Activated B cell treated with CpG ODN at 0.5 μM for 24 hours (primary cell): Measurements from ENCODE around the gene TSTD2. TPM values are rescaled to one million over a fixed set of nuclear protein-coding genes. Genes with fewer than 3 reads are reported as not detected.
"Not testable (repeated sequence)": the region's sequence is repeated elsewhere in the genome, so short reads cannot be mapped to it uniquely, and the experiment has no call there.

Source experiments
- ATAC-seq: fragments of 200-7000 bp; cut with Tn5 transposase; one replicate; pipeline ENCODE4 v1.10.0; 2021; ENCODE audit warnings: low read depth, mild to moderate bottlenecking, moderate library complexity
- CTCF ChIA-PET: fragments of 350-600 bp; sonication (Branson Sonifier 250); formaldehyde crosslinking; loops from one replicate; lab custom pipeline; 2021; ENCODE audit warnings: antibody characterized with exemption; lab: Charles Lee
- POLR2A ChIA-PET: fragments of 350-600 bp; sonication (Branson Sonifier 250); formaldehyde crosslinking; loops from one replicate; lab custom pipeline; 2021; ENCODE audit warnings: antibody characterized with exemption; lab: Charles Lee
- DNase-seq: peaks from one replicate; pipeline ENCODE4 v3.0.0; 2022
- H3K27ac Mint-ChIP-seq: one replicate; pipeline ENCODE4 v1.8.0; 2020; ENCODE audit warnings: mixed read lengths
- H3K27me3 Mint-ChIP-seq: one replicate; pipeline ENCODE4 v1.8.0; 2021; ENCODE audit warnings: mixed read lengths
- H3K36me3 Mint-ChIP-seq: one replicate; pipeline ENCODE4 v1.8.0; 2021; ENCODE audit warnings: low read depth, mixed read lengths
- H3K4me1 Mint-ChIP-seq: one replicate; pipeline ENCODE4 v1.8.0; 2021; ENCODE audit warnings: mixed read lengths
- H3K4me3 Mint-ChIP-seq: one replicate; pipeline ENCODE4 v1.8.0; 2020; ENCODE audit warnings: mild to moderate bottlenecking, mixed read lengths
- H3K9me3 Mint-ChIP-seq: one replicate; pipeline ENCODE4 v1.8.0; 2020; ENCODE audit warnings: mixed read lengths
- intact Hi-C: fragments of 100-400 bp; cut with micrococcal nuclease; formaldehyde crosslinking; loops from one replicate; pipeline ENCODE4 v1.15.1; 2024
- total RNA-seq: library from RNA; stranded (reverse); gene quantifications from 2 replicates; pipeline ENCODE4 v1.2.3, GENCODE V29; 2022
- TF ChIP-seq, protein P1 (sequence below): fragments of 200-600 bp; IDR thresholded peaks from one replicate; pipeline ENCODE4 v1.8.0; 2022; ENCODE audit warnings: antibody characterized with exemption, mild to moderate bottlenecking

Gene TSTD2
- total RNA-seq, 1 donor from 2014 or later = 21.6 TPM

GRCh38 chr9:97628668-97629067 is 4.5 kb downstream of the TSTD2 start:
- POLR2A ChIA-PET = interaction anchor here (1.1 kb wide), 1 partner anchor 294 kb away, joined by 3 read pairs; the partner anchor contains the start of gene TRMO
- Mint-ChIP-seq H3K36me3 (peaks cover 32% of the 10 kb centered on the region), H3K9me3 (no peaks in the 10 kb centered on the region), H3K4me3 (no peak overlapping the region), H3K27ac (no peak overlapping the region), H3K4me1 (peaks cover 14% of the 10 kb centered on the region), H3K27me3 (no peaks in the 10 kb centered on the region)
- DNase-seq = no peak
- TF ChIP-seq, protein P1, sequence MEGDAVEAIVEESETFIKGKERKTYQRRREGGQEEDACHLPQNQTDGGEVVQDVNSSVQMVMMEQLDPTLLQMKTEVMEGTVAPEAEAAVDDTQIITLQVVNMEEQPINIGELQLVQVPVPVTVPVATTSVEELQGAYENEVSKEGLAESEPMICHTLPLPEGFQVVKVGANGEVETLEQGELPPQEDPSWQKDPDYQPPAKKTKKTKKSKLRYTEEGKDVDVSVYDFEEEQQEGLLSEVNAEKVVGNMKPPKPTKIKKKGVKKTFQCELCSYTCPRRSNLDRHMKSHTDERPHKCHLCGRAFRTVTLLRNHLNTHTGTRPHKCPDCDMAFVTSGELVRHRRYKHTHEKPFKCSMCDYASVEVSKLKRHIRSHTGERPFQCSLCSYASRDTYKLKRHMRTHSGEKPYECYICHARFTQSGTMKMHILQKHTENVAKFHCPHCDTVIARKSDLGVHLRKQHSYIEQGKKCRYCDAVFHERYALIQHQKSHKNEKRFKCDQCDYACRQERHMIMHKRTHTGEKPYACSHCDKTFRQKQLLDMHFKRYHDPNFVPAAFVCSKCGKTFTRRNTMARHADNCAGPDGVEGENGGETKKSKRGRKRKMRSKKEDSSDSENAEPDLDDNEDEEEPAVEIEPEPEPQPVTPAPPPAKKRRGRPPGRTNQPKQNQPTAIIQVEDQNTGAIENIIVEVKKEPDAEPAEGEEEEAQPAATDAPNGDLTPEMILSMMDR = no peak
- ATAC-seq = no peak
- intact Hi-C loops = no loop called here
- CTCF ChIA-PET = interaction anchor here (1.6 kb wide), 1 partner anchor 13 kb away, joined by 3 read pairs; no protein-coding TSS in a partner anchor

DNA sequence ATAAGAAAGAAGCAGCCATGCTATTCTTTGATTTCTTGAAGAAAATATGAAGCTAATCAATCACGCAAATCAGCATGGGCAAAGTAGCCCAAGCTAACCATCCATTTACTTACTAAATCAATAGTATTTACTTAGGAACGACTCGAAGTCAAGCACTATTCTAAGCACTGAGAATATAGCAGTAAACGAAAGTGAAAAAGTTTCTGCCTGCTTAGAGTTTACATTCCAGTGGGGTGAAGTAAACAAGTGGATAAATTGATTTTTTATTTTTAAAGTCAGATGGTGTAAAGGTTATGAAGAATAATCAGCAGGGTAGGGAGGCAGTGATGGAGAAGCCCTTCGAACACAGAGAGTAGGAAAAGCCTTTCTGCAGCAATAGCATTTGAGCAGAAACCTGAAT is 5.5 kb downstream of the TSTD2 start:
- Mint-ChIP-seq H3K9me3 (no peaks in the 10 kb centered on the region), H3K36me3 (peaks cover 34% of the 10 kb centered on the region), H3K27me3 (no peaks in the 10 kb centered on the region), H3K4me3 (no peak overlapping the region), H3K27ac (no peak overlapping the region), H3K4me1 (peaks cover 12% of the 10 kb centered on the region)
- CTCF ChIA-PET = interaction anchor here (1.3 to 1.6 kb wide), 2 partner anchors 12 to 13 kb away, joined by 3 read pairs; no protein-coding TSS in a partner anchor
- TF ChIP-seq, protein P1 = no peak
- DNase-seq (no peak), ATAC-seq (no peak)
- POLR2A ChIA-PET = interaction anchor here (0.6 kb wide), 1 partner anchor 11 kb away, joined by 3 read pairs; no protein-coding TSS in a partner anchor
- intact Hi-C loops = no loop called here

GRCh38 chr9:97625620-97626019 is 7.5 kb downstream of the TSTD2 start:
- CTCF ChIA-PET = no interaction called here
- no peaks in the 10 kb centered on the region for H3K27me3 Mint-ChIP-seq
- TF ChIP-seq, protein P1 = no peak
- POLR2A ChIA-PET = no interaction called here
- H3K4me3 Mint-ChIP-seq = no peak overlapping the region
- DNase-seq (no peak), ATAC-seq (no peak)
- H3K4me1 Mint-ChIP-seq = peaks cover 2% of the 10 kb centered on the region
- no peak overlapping the region for H3K27ac Mint-ChIP-seq
- H3K9me3 Mint-ChIP-seq = no peaks in the 10 kb centered on the region
- H3K36me3 Mint-ChIP-seq = peaks cover 49% of the 10 kb centered on the region
- intact Hi-C loops = no loop called here

- H3K36me3 Mint-ChIP-seq = peaks cover 55% of the 10 kb centered on the region
- POLR2A ChIA-PET = no interaction called here
These were observed 9.2 kb downstream of the TSTD2 start for GRCh38 chr9:97623946-97624345.

DNA sequence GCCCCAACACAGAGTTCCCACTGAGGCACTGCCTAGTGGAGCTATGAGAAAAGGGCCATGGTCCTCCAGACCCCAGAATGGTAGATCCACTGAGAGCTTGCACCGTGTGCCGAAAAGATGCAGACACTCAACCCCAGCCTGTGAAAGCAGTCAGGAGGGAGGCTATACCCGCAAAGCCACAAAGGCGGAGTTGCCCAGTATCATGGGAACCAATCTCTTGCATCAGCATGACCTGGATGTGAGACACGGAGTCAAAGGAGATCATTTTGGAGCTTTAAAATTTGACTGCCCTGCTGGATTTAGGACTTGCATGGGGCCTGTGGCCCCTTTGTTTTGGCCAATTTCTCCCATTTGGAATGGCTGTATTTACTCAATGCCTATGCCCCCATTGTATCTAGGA is 10.7 kb downstream of the TSTD2 start:
- DNase-seq, H3K27me3 Mint-ChIP-seq, H3K27ac Mint-ChIP-seq, POLR2A ChIA-PET, H3K9me3 Mint-ChIP-seq, ATAC-seq, H3K4me3 Mint-ChIP-seq, intact Hi-C loops, CTCF ChIA-PET: not testable (repeated sequence)
- H3K4me1 Mint-ChIP-seq = peaks cover 12% of the 10 kb centered on the region
- H3K36me3 Mint-ChIP-seq = peaks cover 63% of the 10 kb centered on the region

More at GRCh38 chr9:97623946-97624345, 9.2 kb downstream of the TSTD2 start:
- DNase-seq (no peak), ATAC-seq (no peak)
- no peaks in the 10 kb centered on the region for H3K27me3 Mint-ChIP-seq
- peaks cover 2% of the 10 kb centered on the region for H3K4me1 Mint-ChIP-seq
- H3K9me3 Mint-ChIP-seq = no peaks in the 10 kb centered on the region
- CTCF ChIA-PET = interaction anchor here (1.0 kb wide), 1 partner anchor 25 kb away, joined by 3 read pairs; no protein-coding TSS in a partner anchor
- TF ChIP-seq, protein P1 = no peak
- no peak overlapping the region for H3K27ac Mint-ChIP-seq
- intact Hi-C loops = no loop called here
- no peak overlapping the region for H3K4me3 Mint-ChIP-seq

DNA sequence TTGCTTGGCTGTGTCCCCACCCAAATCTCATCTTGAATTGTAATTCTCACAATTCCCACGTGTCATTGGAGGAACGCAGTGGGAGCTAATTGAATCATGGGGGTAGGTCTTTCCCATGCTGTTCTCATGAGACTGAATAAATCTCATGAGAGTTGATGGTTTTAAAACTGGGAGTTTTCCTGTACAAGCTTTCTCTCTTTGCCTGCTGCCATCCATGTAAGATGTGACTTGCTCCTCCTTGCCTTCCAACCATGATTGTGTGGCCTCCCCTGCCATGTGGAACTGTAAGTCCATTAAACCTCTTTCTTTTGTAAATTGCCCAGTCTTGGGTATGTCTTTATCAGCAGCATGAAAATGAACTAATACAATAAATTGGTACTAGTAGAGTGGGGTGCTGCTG is 13.1 kb downstream of the TSTD2 start:
- DNase-seq, H3K9me3 Mint-ChIP-seq, H3K4me3 Mint-ChIP-seq, H3K27me3 Mint-ChIP-seq, intact Hi-C loops, H3K27ac Mint-ChIP-seq, POLR2A ChIA-PET, ATAC-seq: not testable (repeated sequence)
- peaks cover 12% of the 10 kb centered on the region for H3K4me1 Mint-ChIP-seq
- H3K36me3 Mint-ChIP-seq = peaks cover 63% of the 10 kb centered on the region
- CTCF ChIA-PET = interaction anchor here (1.4 kb wide), 1 partner anchor 22 kb away, joined by 3 read pairs; no protein-coding TSS in a partner anchor
